Fibroblast of pulmonary artery (primary cell): ENCODE measurements around the gene PIK3R2.
"Not testable (repeated sequence)": the region's sequence is repeated elsewhere in the genome, so short reads cannot be mapped to it uniquely, and the experiment has no call there.

Experiments used
- DNase-seq: peaks from one replicate; pipeline ENCODE4 v3.0.0-alpha.2; 2010; ENCODE audit warnings: low read depth
- H3K4me3 ChIP-seq: replicated peaks from 2 replicates; pipeline ENCODE4 v1.5.1; 2011; ENCODE audit warnings: low read depth, mild to moderate bottlenecking, control low read depth, low read length, moderate library complexity
- TF ChIP-seq, protein P1 (sequence below): IDR thresholded peaks from 2 replicates; pipeline ENCODE4 v1.5.1; 2011; ENCODE audit warnings: mild to moderate bottlenecking, control low read depth, low read length, inconsistent platforms; ENCODE audit errors: missing control alignments

The PIK3R2 gene

DNA sequence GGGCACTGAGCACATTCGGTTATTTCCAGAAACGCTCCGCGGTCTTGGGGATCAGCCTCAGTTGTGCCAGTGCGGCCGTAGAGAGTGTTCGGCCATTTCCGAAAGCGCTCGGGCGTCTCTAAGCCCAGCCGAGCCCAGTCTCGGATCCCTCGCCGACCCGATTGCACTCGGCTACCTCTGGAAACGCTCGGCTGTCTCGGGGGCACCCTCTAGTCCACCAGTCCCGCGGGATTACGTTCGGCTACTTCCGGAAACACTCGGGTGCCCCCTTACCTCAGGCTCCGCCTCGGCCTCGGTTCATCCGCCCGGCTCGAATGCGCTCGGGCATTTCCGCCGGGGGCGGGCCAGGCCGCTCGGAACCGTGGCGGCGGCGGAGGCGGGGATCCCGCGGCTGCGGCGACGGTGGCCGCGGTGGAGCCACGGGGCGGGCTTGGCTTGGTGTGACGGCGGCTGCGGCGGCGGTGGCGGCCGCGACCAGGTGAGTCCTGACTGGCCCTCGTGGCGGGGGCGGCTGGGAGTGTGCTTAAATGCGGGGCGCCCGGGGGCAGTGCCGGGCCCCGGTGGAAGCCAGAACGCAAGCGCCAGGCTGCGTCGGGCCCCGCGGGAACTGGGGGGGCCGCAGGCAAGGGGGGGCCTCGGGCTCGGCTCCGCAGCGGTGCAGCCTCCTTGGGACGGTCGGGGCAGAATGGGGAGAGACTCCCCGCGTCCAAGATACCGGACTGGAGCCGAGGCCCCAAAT lies at the start of gene PIK3R2:
Gene PIK3R2, plus strand, starts transcription at position 347 of the 739 bp plus-strand sequence. CDS start 2,717 bp downstream, outside the sequence.
- DNase-seq, result peak; percentile 99
- H3K4me3 ChIP-seq, result peak within 1 kb of the TSS; percentile 87
- TF ChIP-seq, protein P1, sequence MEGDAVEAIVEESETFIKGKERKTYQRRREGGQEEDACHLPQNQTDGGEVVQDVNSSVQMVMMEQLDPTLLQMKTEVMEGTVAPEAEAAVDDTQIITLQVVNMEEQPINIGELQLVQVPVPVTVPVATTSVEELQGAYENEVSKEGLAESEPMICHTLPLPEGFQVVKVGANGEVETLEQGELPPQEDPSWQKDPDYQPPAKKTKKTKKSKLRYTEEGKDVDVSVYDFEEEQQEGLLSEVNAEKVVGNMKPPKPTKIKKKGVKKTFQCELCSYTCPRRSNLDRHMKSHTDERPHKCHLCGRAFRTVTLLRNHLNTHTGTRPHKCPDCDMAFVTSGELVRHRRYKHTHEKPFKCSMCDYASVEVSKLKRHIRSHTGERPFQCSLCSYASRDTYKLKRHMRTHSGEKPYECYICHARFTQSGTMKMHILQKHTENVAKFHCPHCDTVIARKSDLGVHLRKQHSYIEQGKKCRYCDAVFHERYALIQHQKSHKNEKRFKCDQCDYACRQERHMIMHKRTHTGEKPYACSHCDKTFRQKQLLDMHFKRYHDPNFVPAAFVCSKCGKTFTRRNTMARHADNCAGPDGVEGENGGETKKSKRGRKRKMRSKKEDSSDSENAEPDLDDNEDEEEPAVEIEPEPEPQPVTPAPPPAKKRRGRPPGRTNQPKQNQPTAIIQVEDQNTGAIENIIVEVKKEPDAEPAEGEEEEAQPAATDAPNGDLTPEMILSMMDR, result no peak

DNA sequence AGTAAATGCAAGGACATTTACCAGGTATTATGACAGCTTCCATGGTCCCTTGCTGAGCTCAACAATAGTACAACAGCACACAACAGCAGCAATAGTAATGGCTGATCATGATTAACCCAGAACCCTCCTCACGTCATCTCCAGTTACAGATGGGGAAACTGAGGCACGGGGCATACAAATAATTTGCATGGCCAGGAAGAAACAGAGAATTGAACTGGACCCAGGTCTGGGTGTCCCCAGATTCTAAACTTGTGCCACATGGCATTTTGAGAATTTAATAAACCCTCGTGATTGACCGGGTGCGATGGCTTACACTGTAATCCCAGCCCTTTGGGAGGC lies 48.2 kb upstream of the PIK3R2 start:
- peak overlapping the region; percentile 49 for H3K4me3 ChIP-seq
- DNase-seq, result no peak
- TF ChIP-seq, protein P1, result no peak

DNA sequence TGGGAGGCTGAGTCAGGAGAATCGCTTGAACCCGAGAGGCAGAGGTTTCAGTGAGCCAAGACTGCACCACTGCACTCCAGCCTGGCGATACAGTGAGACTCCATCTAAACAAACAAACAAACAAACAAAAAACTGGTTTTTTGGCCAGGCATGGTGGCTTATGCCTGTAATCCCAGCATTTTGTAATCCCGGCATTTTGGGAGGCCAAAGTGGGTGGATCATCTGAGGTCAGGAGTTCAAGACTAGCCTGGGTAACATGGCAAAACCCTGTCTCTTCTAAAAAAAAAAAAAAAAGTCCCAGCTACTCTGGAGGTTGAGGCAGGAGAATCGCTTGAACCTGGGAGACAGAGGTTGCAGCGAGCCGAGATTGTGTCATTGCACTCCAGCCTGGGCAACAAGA lies 47.7 kb upstream of the PIK3R2 start:
- H3K4me3 ChIP-seq, DNase-seq: not testable (repeated sequence)

DNA sequence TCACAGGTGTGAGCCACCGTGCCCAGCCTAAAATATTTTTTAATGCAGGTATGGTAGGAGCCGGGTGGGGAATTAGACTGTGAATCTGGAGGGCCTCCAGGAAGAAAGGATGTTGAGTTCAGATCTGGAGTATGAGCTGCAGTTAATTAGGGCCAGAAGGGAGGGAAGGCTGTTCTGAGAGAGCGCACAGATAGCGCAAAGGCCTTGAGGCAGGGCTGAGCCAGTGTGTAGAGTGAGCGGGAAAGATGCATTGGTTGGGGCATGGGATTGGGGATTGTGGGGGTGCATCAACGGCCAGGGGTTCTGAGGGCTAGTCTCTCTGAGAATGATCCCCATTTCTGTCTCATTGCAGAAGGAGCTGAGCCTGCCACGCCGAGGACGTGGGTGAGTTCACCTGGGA lies 45.7 kb upstream of the PIK3R2 start:
- DNase-seq, result no peak
- TF ChIP-seq, protein P1, result no peak
- H3K4me3 ChIP-seq, result no peak overlapping the region

DNA sequence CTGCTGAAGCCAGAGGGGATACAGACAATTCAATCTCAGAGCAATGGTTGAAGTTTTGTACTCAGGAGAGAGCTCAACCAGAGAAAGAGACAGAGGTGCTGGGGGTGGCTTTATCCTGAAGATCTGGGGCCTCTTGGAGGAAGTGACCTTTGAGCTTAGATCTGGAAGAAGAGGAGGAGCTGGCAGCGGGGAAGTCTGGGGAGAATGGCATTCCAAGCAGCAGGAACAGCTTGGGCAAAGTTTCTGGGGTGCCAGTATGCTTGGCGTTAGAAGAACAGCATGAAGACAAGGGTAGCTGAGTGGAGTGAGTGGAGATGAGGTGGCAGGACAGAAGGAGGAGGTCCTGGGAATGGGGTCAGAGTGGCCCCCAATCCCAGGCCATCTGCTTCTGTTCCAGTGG lies 44.1 kb upstream of the PIK3R2 start:
- DNase-seq, result no peak
- no peak overlapping the region for H3K4me3 ChIP-seq
- TF ChIP-seq, protein P1, result no peak

DNA sequence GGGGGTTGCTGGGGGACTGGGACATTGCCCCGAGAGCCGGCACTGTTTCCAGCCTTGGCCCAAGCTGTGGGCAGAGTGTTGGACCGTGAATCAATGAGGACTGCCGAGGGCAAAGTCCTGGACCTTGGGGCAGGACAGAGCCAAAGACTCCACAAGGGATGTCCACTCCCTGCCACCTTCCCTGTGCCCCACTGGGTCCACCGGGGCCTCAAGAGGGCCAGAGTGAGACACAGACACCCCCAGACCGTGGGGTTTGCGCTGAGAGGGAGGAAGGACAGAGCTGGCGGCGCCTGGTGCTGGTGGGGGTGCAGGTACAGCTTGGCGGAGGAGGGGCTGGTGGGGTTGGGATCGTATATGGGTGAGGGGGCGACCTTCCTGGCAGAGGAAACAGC lies 43.6 kb upstream of the PIK3R2 start:
- peak overlapping the region; percentile 75 for H3K4me3 ChIP-seq
- DNase-seq, result no peak
- TF ChIP-seq, protein P1, result no peak

DNA sequence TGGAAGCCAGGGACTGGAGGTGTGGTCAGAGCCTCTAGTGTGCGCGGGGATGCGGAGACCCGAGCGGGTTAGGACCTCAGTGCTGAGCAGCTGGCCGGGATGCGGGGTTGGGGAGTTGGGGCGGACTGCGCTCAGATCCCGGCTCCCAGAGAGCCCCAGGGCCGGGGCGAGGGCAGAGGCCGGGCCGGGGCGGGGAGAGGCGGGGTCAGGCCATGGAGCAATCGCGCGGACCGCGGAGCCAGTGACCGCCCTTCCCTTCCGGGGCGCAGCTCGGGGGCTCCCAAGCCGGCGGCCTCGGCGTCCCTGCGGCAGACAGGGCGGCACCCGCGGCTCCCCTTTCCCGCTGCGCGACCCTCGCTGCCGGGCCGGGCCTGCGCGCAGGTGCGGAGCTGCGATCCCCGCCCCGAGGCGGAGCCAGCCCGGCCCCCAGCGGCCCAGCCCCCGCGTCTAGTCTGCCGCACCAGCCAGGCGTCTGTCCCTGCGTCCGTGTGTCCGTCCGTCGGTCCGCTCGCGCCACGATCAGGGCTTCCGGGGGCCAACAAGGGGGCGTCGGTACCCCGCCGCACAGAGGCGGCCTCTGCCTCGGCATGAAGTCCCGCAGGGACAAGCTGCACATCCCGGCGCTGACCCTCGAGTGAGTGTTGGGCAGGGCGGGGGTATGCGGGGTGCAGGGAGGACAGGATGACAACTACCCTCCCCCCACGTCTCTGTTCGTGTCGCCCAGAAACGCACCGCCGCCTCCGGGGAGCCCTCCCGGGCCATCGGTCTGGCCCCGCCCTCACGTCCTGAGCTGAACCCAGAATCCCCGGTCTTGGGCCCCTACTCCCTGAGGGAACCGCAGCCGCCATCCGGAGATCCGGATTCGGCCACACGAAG lies 43.0 kb upstream of the PIK3R2 start:
- no peak for DNase-seq

More for the DNA sequence above, 43.0 kb upstream of the PIK3R2 start:
- TF ChIP-seq, protein P1, result no peak
- H3K4me3 ChIP-seq, result peak overlapping the region; percentile 75
